H1 (cell line): Measurements from ENCODE around the gene FH. TPM values are rescaled to one million over a fixed set of nuclear protein-coding genes. Genes with fewer than 3 reads are reported as not detected.

Experiments used
- CTCF ChIA-PET: fragments of 300-600 bp; sonication (Branson Sonifier 250); formaldehyde crosslinking; loops from one replicate; lab custom pipeline; 2021; ENCODE audit not compliant: partially characterized antibody; lab: Charles Lee
- POLR2A ChIA-PET: fragments of 300-600 bp; sonication (Branson Sonifier 250); formaldehyde crosslinking; loops from one replicate; lab custom pipeline; 2021; ENCODE audit warnings: inconsistent platforms; ENCODE audit not compliant: partially characterized antibody; lab: Charles Lee
- DNase-seq, 2 experiments: peaks; one replicate each; pipeline versions ENCODE4 v3.0.0 to v3.0.0-alpha.2; 2010 to 2022; ENCODE audit warnings: low spot score in 2 of 2, low read depth in 1 of 2, mixed read lengths in 1 of 2
- FAIRE-seq: peaks from 2 replicates; lab custom pipeline; 2011; peaks lifted over from hg19 to GRCh38; lab: Jason Lieb, UNC
- H2AFZ ChIP-seq: 2 replicates; pipeline ENCODE4 v1.8.1; 2012; ENCODE audit warnings: low read length, inconsistent platforms
- H2AK5ac ChIP-seq: 2 replicates; pipeline ENCODE4 v1.6.1; 2013; ENCODE audit warnings: low read depth, low read length
- H2BK120ac ChIP-seq: replicated peaks from 2 replicates; pipeline ENCODE3; 2013; ENCODE audit warnings: low read depth, low read length, inconsistent platforms
- H2BK12ac ChIP-seq: 2 replicates; pipeline ENCODE4 v1.6.1; 2013; ENCODE audit warnings: low read depth, low read length
- H2BK15ac ChIP-seq: 2 replicates; pipeline ENCODE4 v1.6.1; 2013; ENCODE audit warnings: low read length
- H2BK20ac ChIP-seq: 2 replicates; pipeline ENCODE4 v1.6.1; 2013; ENCODE audit warnings: low read length
- H2BK5ac ChIP-seq: 2 replicates; pipeline ENCODE4 v1.6.1; 2013; ENCODE audit warnings: low read depth, low read length
- H3K14ac ChIP-seq: 2 replicates; pipeline ENCODE4 v1.6.1; 2013; ENCODE audit warnings: inconsistent platforms; ENCODE audit not compliant: insufficient read length
- H3K18ac ChIP-seq: 2 replicates; pipeline ENCODE4 v1.6.1; 2013; ENCODE audit warnings: low read length; ENCODE audit errors: extremely low read depth
- H3K23ac ChIP-seq: 2 replicates; pipeline ENCODE4 v1.6.1; 2013; ENCODE audit warnings: inconsistent platforms; ENCODE audit not compliant: insufficient read length
- H3K23me2 ChIP-seq: 2 replicates; pipeline ENCODE4 v1.6.1; 2013; ENCODE audit warnings: low read depth, low read length
- H3K27ac ChIP-seq: 2 replicates; pipeline ENCODE4 v1.6.1; 2011; ENCODE audit warnings: low read depth, low read length, inconsistent platforms
- H3K27me3 ChIP-seq, 4 experiments: replicated peaks in 1 of 4; 1 replicate in 1 of 4; 2 replicates in 3 of 4; pipeline versions ENCODE4 v1.6.1 to v1.8.1; 2011 to 2013; ENCODE audit warnings: low read length in 3 of 4, mild to moderate bottlenecking in 3 of 4, inconsistent platforms in 2 of 4, mixed read lengths in 2 of 4, moderate library complexity in 1 of 4; ENCODE audit not compliant: control insufficient read depth in 3 of 4, insufficient read depth in 3 of 4; ENCODE audit errors: extremely low read depth in 1 of 4
- H3K36me3 ChIP-seq, 4 experiments: 2 replicates each; pipeline versions ENCODE4 v1.6.1 to v1.8.1; 2011 to 2013; ENCODE audit warnings: mild to moderate bottlenecking in 4 of 4, low read length in 3 of 4, moderate library complexity in 2 of 4, control low read depth in 1 of 4, inconsistent platforms in 1 of 4; ENCODE audit not compliant: insufficient read depth in 4 of 4, control insufficient read depth in 2 of 4
- H3K4ac ChIP-seq: replicated peaks from 2 replicates; pipeline ENCODE3; 2013; ENCODE audit warnings: low read length, low read depth, mixed read lengths, inconsistent platforms; ENCODE audit not compliant: insufficient read length
- H3K4me1 ChIP-seq, 4 experiments: replicated peaks in 1 of 4; 1 replicate in 1 of 4; 2 replicates in 3 of 4; pipeline versions ENCODE4 v1.6.1 to v1.8.1; 2011 to 2013; ENCODE audit warnings: low read length in 3 of 4, inconsistent platforms in 2 of 4, mixed read lengths in 1 of 4; ENCODE audit not compliant: insufficient read depth in 4 of 4, control insufficient read depth in 3 of 4
- H3K4me2 ChIP-seq, 2 experiments: 2 replicates each; pipeline versions ENCODE4 v1.6.1 to v1.8.1; 2011 to 2013; ENCODE audit warnings: low read depth in 2 of 2, low read length in 2 of 2, control low read depth in 1 of 2, inconsistent platforms in 1 of 2, mild to moderate bottlenecking in 1 of 2; ENCODE audit not compliant: insufficient read depth in 1 of 2
- H3K4me3 ChIP-seq, 4 experiments: fragments of 200-600, 300-600 bp in 1 of 4; sonication (generic), shearing (Covaris generic), sonication (Bioruptor Twin) in 1 of 4; 2 replicates each; pipeline versions ENCODE4 v1.5.1 to v1.8.1; 2011 to 2016; ENCODE audit warnings: low read length in 4 of 4, low read depth in 3 of 4, control low read depth in 2 of 4, inconsistent platforms in 2 of 4, mild to moderate bottlenecking in 2 of 4, mixed read lengths in 1 of 4, moderate library complexity in 1 of 4; ENCODE audit not compliant: insufficient read depth in 2 of 4; ENCODE audit errors: extremely low read depth in 1 of 4
- H3K56ac ChIP-seq: replicated peaks from 2 replicates; pipeline ENCODE3; 2013; ENCODE audit warnings: low read depth, mild to moderate bottlenecking, mixed read lengths, low read length, inconsistent platforms; ENCODE audit not compliant: insufficient read length
- H3K79me1 ChIP-seq: 2 replicates; pipeline ENCODE4 v1.6.1; 2013; ENCODE audit warnings: low read depth, low read length, control low read depth
- H3K79me2 ChIP-seq, 2 experiments: 2 replicates each; pipeline versions ENCODE4 v1.6.1 to v1.8.1; 2012 to 2013; ENCODE audit warnings: low read length in 2 of 2, mild to moderate bottlenecking in 2 of 2, inconsistent platforms in 1 of 2; ENCODE audit not compliant: insufficient read depth in 2 of 2, control insufficient read depth in 1 of 2
- H3K9ac ChIP-seq, 4 experiments: replicated peaks in 1 of 4; 1 replicate in 1 of 4; 2 replicates in 3 of 4; pipeline versions ENCODE4 v1.6.1 to v1.8.1; 2011 to 2013; ENCODE audit warnings: low read depth in 3 of 4, low read length in 3 of 4, control low read depth in 2 of 4, mild to moderate bottlenecking in 2 of 4, moderate library complexity in 2 of 4, inconsistent platforms in 1 of 4; ENCODE audit errors: extremely low read depth in 1 of 4
- H3K9me3 ChIP-seq, 2 experiments: 2 replicates each; pipeline versions ENCODE4 v1.6.1 to v1.8.1; 2012 to 2013; ENCODE audit warnings: mild to moderate bottlenecking in 2 of 2, moderate library complexity in 2 of 2, control low read depth in 1 of 2, inconsistent platforms in 1 of 2, low read depth in 1 of 2, low read length in 1 of 2, mixed read lengths in 1 of 2; ENCODE audit not compliant: insufficient read depth in 2 of 2
- H4K20me1 ChIP-seq, 2 experiments: replicated peaks in 1 of 2; 2 replicates each; pipeline versions ENCODE3 to v1.8.1; 2011 to 2013; ENCODE audit warnings: inconsistent platforms in 2 of 2, low read length in 2 of 2, mild to moderate bottlenecking in 1 of 2; ENCODE audit not compliant: insufficient read depth in 2 of 2, control insufficient read depth in 1 of 2
- H4K5ac ChIP-seq: 2 replicates; pipeline ENCODE4 v1.6.1; 2013; ENCODE audit warnings: low read length, low read depth, mixed read lengths, inconsistent platforms; ENCODE audit not compliant: insufficient read length
- H4K8ac ChIP-seq: 2 replicates; pipeline ENCODE4 v1.8.0; 2013; ENCODE audit warnings: mild to moderate bottlenecking, moderate library complexity, low read length, inconsistent platforms; ENCODE audit not compliant: insufficient read depth; ENCODE audit errors: extremely low read depth
- H4K91ac ChIP-seq: replicated peaks from 2 replicates; pipeline ENCODE3; 2013; ENCODE audit warnings: low read length, mixed read lengths, inconsistent platforms; ENCODE audit not compliant: insufficient read length
- CHD1 ChIP-seq: IDR thresholded peaks from 2 replicates; pipeline ENCODE4 v1.6.1; 2012; ENCODE audit warnings: low read depth, low read length, improper control_type of control experiment
- CREB1 ChIP-seq: IDR thresholded peaks from 2 replicates; pipeline ENCODE4 v1.6.1; 2012; ENCODE audit warnings: inconsistent platforms
- CTBP2 ChIP-seq: IDR thresholded peaks from 2 replicates; pipeline ENCODE4 v1.7.0; 2011; ENCODE audit warnings: borderline replicate concordance, mild to moderate bottlenecking, moderate library complexity, mixed read lengths, low read length; ENCODE audit not compliant: insufficient read depth, insufficient read length
- CTCF ChIP-seq, 3 experiments: IDR thresholded peaks; 1 replicate in 2 of 3; 2 replicates in 1 of 3; pipeline versions ENCODE4 v1.5.1 to v1.6.1; 2011; ENCODE audit warnings: low read length in 3 of 3, mild to moderate bottlenecking in 3 of 3, inconsistent platforms in 2 of 3, low read depth in 1 of 3, moderate library complexity in 1 of 3; ENCODE audit not compliant: insufficient read depth in 1 of 3; ENCODE audit errors: control extremely low read depth in 1 of 3
- EGR1 ChIP-seq: IDR thresholded peaks from 2 replicates; pipeline ENCODE4 v1.6.1; 2011; ENCODE audit warnings: low read depth, low read length, borderline replicate concordance
- JUN ChIP-seq: IDR thresholded peaks from 2 replicates; pipeline ENCODE4 v1.6.1; 2011; ENCODE audit warnings: low read depth, mild to moderate bottlenecking, improper control_type of control experiment, low read length
- POLR2AphosphoS5 ChIP-seq: IDR thresholded peaks from 2 replicates; pipeline ENCODE4 v1.6.1; 2011; ENCODE audit warnings: low read depth, low read length
- SP1 ChIP-seq: IDR thresholded peaks from 2 replicates; pipeline ENCODE4 v1.6.1; 2011; ENCODE audit warnings: low read depth, low read length
- SP4 ChIP-seq: IDR thresholded peaks from 2 replicates; pipeline ENCODE4 v1.6.1; 2012; ENCODE audit warnings: low read length, inconsistent platforms
- SRF ChIP-seq: IDR thresholded peaks from 2 replicates; pipeline ENCODE4 v1.6.1; 2011; ENCODE audit warnings: mild to moderate bottlenecking, low read depth, low read length, moderate library complexity
- TAF7 ChIP-seq: optimal IDR thresholded peaks from 2 replicates; pipeline ENCODE3; 2011; ENCODE audit warnings: low read depth, mild to moderate bottlenecking, inconsistent platforms, low read length, moderate library complexity, borderline replicate concordance
- TBP ChIP-seq: IDR thresholded peaks from 2 replicates; pipeline ENCODE4 v1.6.1; 2011; ENCODE audit warnings: low read depth, low read length, improper control_type of control experiment
- WGBS, 2 experiments: shearing (Covaris generic) in 1 of 2; methylation state at CpG; one replicate each; pipeline versions ENCODE4 v1.1.6 to v1.1.7; 2013 to 2015; ENCODE audit warnings: low lambda C conversion rate in 2 of 2, mixed read lengths in 2 of 2, inconsistent platforms in 1 of 2, low coverage in 1 of 2, missing lambda C conversion rate in 1 of 2; ENCODE audit not compliant: insufficient replicate concordance in 2 of 2, insufficient coverage in 1 of 2, insufficient read length in 1 of 2; ENCODE audit errors: extremely low coverage in 1 of 2, missing lambda C conversion rate in 1 of 2; 5-methylcytosine and 5-hydroxymethylcytosine counted together
- polyA plus RNA-seq, 7 experiments: library from polyadenylated mRNA; depleted of rRNA in 3 of 7; stranded (reverse) in 5 of 7; unstranded in 2 of 7; fragments of >200 nt in 5 of 7; fragments of 200-250 nt in 2 of 7; gene quantifications; 1 replicate in 5 of 7; 2 replicates in 1 of 7; 4 replicates in 1 of 7; pipeline versions ENCODE4 v1.2.1 to v1.2.3, GENCODE V29; 2011 to 2013; ENCODE audit warnings: missing spikeins in 2 of 7, mixed read lengths in 2 of 7
- total RNA-seq: library from RNA; stranded (reverse); fragmentation: NEBNext Ultra II Directional; extraction: Animal tissue kit (Norgen Biotek cat#: 25700); gene quantifications from 2 replicates; pipeline ENCODE4 v1.2.1, GENCODE V29; 2021
- TF ChIP-seq, protein P1 (sequence below): IDR thresholded peaks from 2 replicates; pipeline ENCODE4 v1.6.1; 2012; ENCODE audit warnings: inconsistent platforms

The FH gene
- total and polyA plus RNA-seq, 2 of the 8 experiments (the other 6 are each of a cell fraction or from before 2014, with no cell fraction given), result 45.0 to 81.9 TPM

DNA sequence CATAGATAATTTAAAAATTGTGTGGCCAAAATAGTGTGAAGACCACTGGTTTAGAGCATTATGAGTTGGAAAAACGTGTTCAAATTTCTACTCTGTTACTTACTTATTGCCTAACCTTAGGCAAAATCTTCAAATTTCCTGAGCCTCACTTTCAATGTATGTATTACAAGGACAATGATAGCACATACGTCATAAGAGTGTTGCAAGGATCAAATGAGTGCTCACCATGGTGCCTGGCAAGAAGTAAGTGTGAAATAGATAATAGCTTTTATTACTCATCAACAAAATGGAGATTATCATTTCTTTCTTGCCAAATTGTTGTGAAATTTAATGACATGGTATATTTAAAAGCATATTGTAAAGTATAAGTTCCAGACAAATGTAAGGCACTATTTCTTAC is 57.2 kb downstream of the FH start:
- H2BK12ac ChIP-seq, result no peak overlapping the region
- no peak overlapping the region for H3K56ac ChIP-seq
- CTCF ChIA-PET, result interaction anchor here (2.3 kb wide), 1 partner anchor 23 kb away, joined by 8 read pairs; no protein-coding TSS in a partner anchor
- H3K79me1 ChIP-seq, result no peaks in the 10 kb centered on the region
- no peak overlapping the region for H3K23ac ChIP-seq
- no peaks in the 10 kb centered on the region for H3K4me1 ChIP-seq
- H2AFZ ChIP-seq, result no peak overlapping the region
- no peak overlapping the region for H3K4ac ChIP-seq
- H4K8ac ChIP-seq, result no peak overlapping the region
- H2AK5ac ChIP-seq, result no peak overlapping the region
- no peak for FAIRE-seq
- WGBS, 2 experiments, result 79% methylated on average over 2 of the region's 2 CpGs; no CpG with 5 or more reads in 1 of the 2 experiments
- no peak overlapping the region for H4K91ac ChIP-seq
- H3K4me2 ChIP-seq, result no peak overlapping the region
- H2BK15ac ChIP-seq, result no peak overlapping the region
- H3K14ac ChIP-seq, result no peak overlapping the region
- POLR2A ChIA-PET, result no interaction called here
- no peak overlapping the region for H3K27ac ChIP-seq
- H3K79me2 ChIP-seq, result no peaks in the 10 kb centered on the region
- H2BK20ac ChIP-seq, result no peak overlapping the region
- no peak overlapping the region for H4K5ac ChIP-seq
- no peak overlapping the region for H3K18ac ChIP-seq
- H3K9me3 ChIP-seq, result no peaks in the 10 kb centered on the region
- no peaks in the 10 kb centered on the region for H3K23me2 ChIP-seq
- no peaks in the 10 kb centered on the region for H3K36me3 ChIP-seq
- H2BK5ac ChIP-seq, result no peak overlapping the region
- no peak overlapping the region for H2BK120ac ChIP-seq
- no peak overlapping the region for H3K9ac ChIP-seq
- no peak overlapping the region for H3K4me3 ChIP-seq
- H3K27me3 ChIP-seq, result peaks cover 0 to 11% (median 7%) of the 10 kb centered on the region in 4 experiments; a peak in 6 of 7 replicates
- no peak for DNase-seq
- H4K20me1 ChIP-seq, result peaks cover 0 to 2% of the 10 kb centered on the region in 2 experiments
- TF ChIP-seq SRF (no peak), CREB1 (no peak), POLR2AphosphoS5 (no peak), SP1 (no peak), CTCF (IDR thresholded peaks at IDR 0.05; ENCODE audit: control extremely low read depth in 1 of 3, insufficient read depth in 1 of 3, low read depth in 1 of 3, low read length in 3 of 3) (no peak), TBP (no peak), TAF7 (no peak), JUN (no peak), CTBP2 (no peak), EGR1 (no peak), CHD1 (no peak), SP4 (no peak)
- TF ChIP-seq, protein P1, sequence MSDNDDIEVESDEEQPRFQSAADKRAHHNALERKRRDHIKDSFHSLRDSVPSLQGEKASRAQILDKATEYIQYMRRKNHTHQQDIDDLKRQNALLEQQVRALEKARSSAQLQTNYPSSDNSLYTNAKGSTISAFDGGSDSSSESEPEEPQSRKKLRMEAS, result no peak
